A549 (cell line): ENCODE data around the gene SLC29A4. TPM values are rescaled to one million over a fixed set of nuclear protein-coding genes. Genes with fewer than 3 reads are reported as not detected.

Experiments
- ATAC-seq, 2 experiments: fragments of 200-7000 bp in 1 of 2; fragments of >200 bp in 1 of 2; cut with Nextera tagmentation in 1 of 2; cut with Tn5 transposase in 1 of 2; 3 replicates each; pipeline versions ENCODE4 v1.8.0 to v1.9.1; 2018 to 2020; ENCODE audit warnings: mild to moderate bottlenecking in 1 of 2, moderate library complexity in 1 of 2
- CTCF ChIA-PET: fragments of 300-600 bp; sonication (Branson Sonifier 250); formaldehyde crosslinking; extraction: SDS; loops from one replicate; lab custom pipeline; 2021; ENCODE audit warnings: antibody characterized with exemption, inconsistent platforms; lab: Yijun Ruan, JAX
- POLR2A ChIA-PET: fragments of 350-600 bp; formaldehyde crosslinking; extraction: SDS; loops from one replicate; lab custom pipeline; 2021; ENCODE audit warnings: antibody characterized with exemption, inconsistent platforms; lab: Yijun Ruan, JAX
- DNase-seq, 2 experiments: peaks; one replicate each; pipeline versions ENCODE4 v3.0.0 to v3.0.0-alpha.2; 2011 to 2016; ENCODE audit warnings: low read depth in 1 of 2, low spot score in 1 of 2
- FAIRE-seq: peaks from 2 replicates; lab custom pipeline; 2011; peaks lifted over from hg19 to GRCh38; lab: Jason Lieb, UNC
- H3K27ac ChIP-seq, 2 experiments: fragments of >200 bp; sonication (Bioruptor Twin); formaldehyde crosslinking; 3 replicates each; pipeline ENCODE4 v1.5.1; 2016 to 2017
- H3K4me1 ChIP-seq: fragments of >200 bp; sonication (Bioruptor Twin); formaldehyde crosslinking; 3 replicates; pipeline ENCODE4 v1.6.1; 2016
- H3K4me2 ChIP-seq: fragments of >200 bp; sonication (Bioruptor Twin); formaldehyde crosslinking; 3 replicates; pipeline ENCODE4 v1.6.1; 2016
- H3K4me3 ChIP-seq: fragments of >200 bp; sonication (Bioruptor Twin); formaldehyde crosslinking; 3 replicates; pipeline ENCODE4 v1.5.1; 2016
- H3K9me3 ChIP-seq: fragments of >200 bp; sonication (Bioruptor Twin); formaldehyde crosslinking; 3 replicates; pipeline ENCODE4 v1.6.1; 2016
- BHLHE40 ChIP-seq: IDR thresholded peaks from 2 replicates; pipeline ENCODE4 v1.6.1; 2012; ENCODE audit warnings: low read depth, low read length, inconsistent platforms
- CBX2 ChIP-seq: fragments of 200-600 bp; sonication (generic); IDR thresholded peaks from 2 replicates; pipeline ENCODE4 v1.6.1; 2016; ENCODE audit warnings: low read depth, mild to moderate bottlenecking, borderline replicate concordance
- CBX8 ChIP-seq: fragments of 200-600 bp; sonication (generic); IDR thresholded peaks from 2 replicates; pipeline ENCODE4 v1.6.1; 2016
- CEBPB ChIP-seq, 2 experiments: fragments of >200 bp in 1 of 2; sonication (Bioruptor Twin) in 1 of 2; formaldehyde crosslinking in 1 of 2; IDR thresholded peaks; 2 replicates each; pipeline ENCODE4 v1.6.1; 2012 to 2016
- EHF ChIP-seq: fragments of 250-450 bp; sonication (Bioruptor Pico); IDR thresholded peaks from 2 replicates; pipeline ENCODE4 v1.5.0; 2020; ENCODE audit warnings: mild to moderate bottlenecking
- ESRRA ChIP-seq: fragments of 150-350 bp; IDR thresholded peaks from 2 replicates; pipeline ENCODE4 v1.6.1; 2014; ENCODE audit warnings: mild to moderate bottlenecking, low read length, borderline replicate concordance
- FOSB ChIP-seq: fragments of 250-450 bp; sonication (Bioruptor Pico); IDR thresholded peaks from 2 replicates; pipeline ENCODE4 v1.5.0; 2020; ENCODE audit warnings: mild to moderate bottlenecking, moderate library complexity
- FOSL2 ChIP-seq, 2 experiments: fragments of 450-650 bp in 1 of 2; fragments of >200 bp in 1 of 2; sonication (Bioruptor Twin) in 1 of 2; formaldehyde crosslinking; IDR thresholded peaks; 2 replicates each; pipeline versions ENCODE4 v1.5.0 to v1.6.1; 2016 to 2020; ENCODE audit warnings: mild to moderate bottlenecking in 1 of 2, moderate library complexity in 1 of 2
- HOXB13 ChIP-seq: fragments of 250-450 bp; sonication (Bioruptor Pico); IDR thresholded peaks from 2 replicates; pipeline ENCODE4 v1.5.0; 2020; ENCODE audit warnings: low read depth, mild to moderate bottlenecking, moderate library complexity
- JUN ChIP-seq, 2 experiments: fragments of >200 bp; sonication (Bioruptor Twin); formaldehyde crosslinking; IDR thresholded peaks; 2 replicates in 1 of 2; 3 replicates in 1 of 2; pipeline ENCODE4 v1.6.1; 2016 to 2017
- KDM1A ChIP-seq: fragments of 200-600 bp; sonication (generic); IDR thresholded peaks from 2 replicates; pipeline ENCODE4 v1.6.1; 2016; ENCODE audit warnings: low read depth, mild to moderate bottlenecking
- KDM5A ChIP-seq: fragments of 200-600 bp; sonication (generic); IDR thresholded peaks from 2 replicates; pipeline ENCODE4 v1.6.1; 2016; ENCODE audit warnings: antibody characterized with exemption, mild to moderate bottlenecking
- MAFK ChIP-seq: fragments of 450-650 bp; IDR thresholded peaks from 2 replicates; pipeline ENCODE4 v1.6.1; 2014; ENCODE audit not compliant: partially characterized antibody
- MAZ ChIP-seq: fragments of 150-350 bp; IDR thresholded peaks from 2 replicates; pipeline ENCODE4 v1.6.1; 2014; ENCODE audit warnings: antibody characterized with exemption, low read depth, low read length, borderline replicate concordance
- MYC ChIP-seq: IDR thresholded peaks from 2 replicates; pipeline ENCODE4 v1.6.1; 2012; ENCODE audit warnings: mild to moderate bottlenecking, inconsistent platforms, low read length, improper control_type of control experiment, borderline replicate concordance
- NFE2L2 ChIP-seq: fragments of 150-350 bp; conservative IDR thresholded peaks from 2 replicates; pipeline ENCODE4 v1.6.1; 2014; ENCODE audit warnings: low read length
- NPAS2 ChIP-seq: fragments of 250-450 bp; sonication (Bioruptor Pico); IDR thresholded peaks from 2 replicates; pipeline ENCODE4 v1.8.0; 2022; ENCODE audit warnings: mild to moderate bottlenecking, moderate library complexity, borderline replicate concordance
- PHF8 ChIP-seq: fragments of 200-600 bp; sonication (generic); IDR thresholded peaks from 2 replicates; pipeline ENCODE4 v1.6.1; 2016; ENCODE audit warnings: low read depth, mild to moderate bottlenecking, antibody characterized with exemption, moderate library complexity, borderline replicate concordance
- RAD21 ChIP-seq, 2 experiments: fragments of >200 bp in 1 of 2; sonication (Bioruptor Twin) in 1 of 2; formaldehyde crosslinking in 1 of 2; IDR thresholded peaks in 1 of 2; conservative IDR thresholded peaks in 1 of 2; 2 replicates in 1 of 2; 3 replicates in 1 of 2; pipeline ENCODE4 v1.6.1; 2012 to 2018; ENCODE audit warnings: inconsistent platforms in 1 of 2
- RARB ChIP-seq: fragments of 250-450 bp; sonication (Bioruptor Pico); IDR thresholded peaks from 2 replicates; pipeline ENCODE4 v1.8.0; 2021; ENCODE audit warnings: mild to moderate bottlenecking, moderate library complexity
- RFX5 ChIP-seq: fragments of 450-650 bp; IDR thresholded peaks from 2 replicates; pipeline ENCODE4 v1.7.1; 2014; ENCODE audit warnings: antibody characterized with exemption, mild to moderate bottlenecking, moderate library complexity
- RNF2 ChIP-seq: fragments of 200-600 bp; sonication (generic); IDR thresholded peaks from 2 replicates; pipeline ENCODE4 v1.6.1; 2016; ENCODE audit warnings: low read depth, mild to moderate bottlenecking, antibody characterized with exemption, moderate library complexity, borderline replicate concordance
- SMC3 ChIP-seq: fragments of >200 bp; sonication (Bioruptor Twin); formaldehyde crosslinking; IDR thresholded peaks from 3 replicates; pipeline ENCODE4 v1.6.1; 2018; ENCODE audit warnings: inconsistent platforms
- TP53 ChIP-seq: fragments of 250-450 bp; sonication (Bioruptor Pico); IDR thresholded peaks from 2 replicates; pipeline ENCODE4 v1.5.0; 2021; ENCODE audit warnings: mild to moderate bottlenecking, moderate library complexity
- ZFP36 ChIP-seq: fragments of 450-650 bp; IDR thresholded peaks from 2 replicates; pipeline ENCODE4 v1.6.1; 2014; ENCODE audit warnings: borderline replicate concordance; ENCODE audit not compliant: partially characterized antibody
- ZNF302 ChIP-seq: fragments of 250-450 bp; sonication (Bioruptor Pico); IDR thresholded peaks from 2 replicates; pipeline ENCODE4 v1.9.0; 2021; ENCODE audit warnings: inconsistent platforms, mild to moderate bottlenecking, moderate library complexity
- WGBS: methylation state at CpG from one replicate; pipeline ENCODE4 v1.1.6; 2017; ENCODE audit errors: missing lambda C conversion rate; 5-methylcytosine and 5-hydroxymethylcytosine counted together
- polyA plus RNA-seq, 4 experiments: library from polyadenylated mRNA; depleted of rRNA in 3 of 4; stranded (reverse); fragments of >200 nt; fragmentation: RNase III in 1 of 4; extraction: RNeasy Plus Mini Kit Qiagen cat#74134 plus additional on column Dnase treatment in 1 of 4; gene quantifications; 2 replicates in 3 of 4; 3 replicates in 1 of 4; pipeline ENCODE4 v1.2.3, GENCODE V29; 2011 to 2017
- TF ChIP-seq, protein P1 (sequence below): fragments of 250-450 bp; sonication (Bioruptor Pico); IDR thresholded peaks from 2 replicates; pipeline ENCODE4 v1.5.0; 2021; ENCODE audit warnings: mild to moderate bottlenecking, moderate library complexity, borderline replicate concordance
- TF ChIP-seq, protein P2 (sequence below): IDR thresholded peaks from 2 replicates; pipeline ENCODE4 v1.6.1; 2012; ENCODE audit warnings: low read depth, borderline replicate concordance
- TF ChIP-seq, protein P3 (sequence below): fragments of >200 bp; sonication (Bioruptor Twin); formaldehyde crosslinking; IDR thresholded peaks from 2 replicates; pipeline ENCODE4 v1.6.1; 2016
- TF ChIP-seq, protein P4 (sequence below): fragments of >200 bp; sonication (Bioruptor Twin); formaldehyde crosslinking; IDR thresholded peaks from 3 replicates; pipeline ENCODE4 v1.6.1; 2016

SLC29A4 gene
- polyA plus RNA-seq, 2 of the 4 experiments (the other 2 are of a cell fraction) = 11.5 to 12.6 TPM

DNA sequence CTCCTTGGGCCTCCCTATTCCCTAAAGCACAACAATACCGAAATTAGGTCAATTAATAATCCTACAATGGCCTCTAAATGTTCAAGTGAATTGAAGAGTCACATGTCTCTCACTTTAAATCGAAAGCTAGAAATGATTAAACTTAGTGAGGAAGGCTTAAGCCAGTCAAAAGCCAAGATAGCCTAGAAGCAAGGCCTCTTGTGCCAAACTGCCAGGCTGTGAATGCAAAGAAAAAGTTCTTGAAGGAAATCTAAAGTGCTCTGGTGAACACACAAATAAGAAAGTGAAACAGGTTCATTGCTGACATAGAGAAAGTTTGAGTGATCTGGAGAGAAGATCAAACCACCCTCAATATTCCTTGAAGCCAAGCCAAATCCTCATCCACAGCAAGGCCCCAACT is 57.2 kb downstream of the SLC29A4 start (continued):
- TF ChIP-seq, protein P1, sequence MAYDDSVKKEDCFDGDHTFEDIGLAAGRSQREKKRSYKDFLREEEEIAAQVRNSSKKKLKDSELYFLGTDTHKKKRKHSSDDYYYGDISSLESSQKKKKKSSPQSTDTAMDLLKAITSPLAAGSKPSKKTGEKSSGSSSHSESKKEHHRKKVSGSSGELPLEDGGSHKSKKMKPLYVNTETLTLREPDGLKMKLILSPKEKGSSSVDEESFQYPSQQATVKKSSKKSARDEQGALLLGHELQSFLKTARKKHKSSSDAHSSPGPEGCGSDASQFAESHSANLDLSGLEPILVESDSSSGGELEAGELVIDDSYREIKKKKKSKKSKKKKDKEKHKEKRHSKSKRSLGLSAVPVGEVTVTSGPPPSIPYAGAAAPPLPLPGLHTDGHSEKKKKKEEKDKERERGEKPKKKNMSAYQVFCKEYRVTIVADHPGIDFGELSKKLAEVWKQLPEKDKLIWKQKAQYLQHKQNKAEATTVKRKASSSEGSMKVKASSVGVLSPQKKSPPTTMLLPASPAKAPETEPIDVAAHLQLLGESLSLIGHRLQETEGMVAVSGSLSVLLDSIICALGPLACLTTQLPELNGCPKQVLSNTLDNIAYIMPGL (CRISPR knock-in tag) = no peak
- no peak for TF ChIP-seq KDM1A
- no peak for TF ChIP-seq MAFK
- TF ChIP-seq, protein P2, sequence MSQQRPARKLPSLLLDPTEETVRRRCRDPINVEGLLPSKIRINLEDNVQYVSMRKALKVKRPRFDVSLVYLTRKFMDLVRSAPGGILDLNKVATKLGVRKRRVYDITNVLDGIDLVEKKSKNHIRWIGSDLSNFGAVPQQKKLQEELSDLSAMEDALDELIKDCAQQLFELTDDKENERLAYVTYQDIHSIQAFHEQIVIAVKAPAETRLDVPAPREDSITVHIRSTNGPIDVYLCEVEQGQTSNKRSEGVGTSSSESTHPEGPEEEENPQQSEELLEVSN = no peak
- no peak for TF ChIP-seq RFX5
- TF ChIP-seq NPAS2 (CRISPR knock-in tag) = no peak
- no peak for TF ChIP-seq CBX2
- TF ChIP-seq CEBPB (IDR thresholded peaks at IDR 0.05) = no peak
- no peak for TF ChIP-seq ESRRA
- TF ChIP-seq ZFP36 = no peak

DNA sequence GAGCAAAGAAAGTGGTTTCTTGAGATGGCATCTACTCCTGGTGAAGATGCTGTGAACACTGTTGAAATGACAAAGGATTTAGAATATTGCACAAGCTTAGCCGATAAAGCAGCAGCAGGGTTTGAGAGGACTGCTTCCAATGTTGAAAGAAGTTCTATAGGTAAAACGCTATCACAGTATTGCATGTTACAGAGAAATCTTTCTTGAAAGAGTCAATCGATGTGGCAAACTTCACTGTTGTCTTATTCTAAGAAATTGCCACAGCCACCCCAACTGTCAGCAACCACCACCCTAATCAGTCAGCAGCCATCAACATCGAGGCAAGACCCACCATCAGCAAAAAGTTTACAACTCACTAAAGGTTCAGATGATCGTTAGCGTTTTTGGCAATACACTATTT is 59.9 kb downstream of the SLC29A4 start:
- ChIA-PET POLR2A (no interaction called here), CTCF (interaction anchor here (0.6 to 4.3 kb wide), 3 partner anchors 23 to 304 kb away, joined by 3 to 13 read pairs (median 3); no protein-coding TSS in a partner anchor)
- H3K9me3 ChIP-seq = no peaks in the 10 kb centered on the region
- ATAC-seq (no peak), DNase-seq (no peak), FAIRE-seq (no peak)
- no peak overlapping the region for H3K27ac ChIP-seq
- no peak overlapping the region for H3K4me3 ChIP-seq
- H3K4me1 ChIP-seq = no peaks in the 10 kb centered on the region
- 93% methylated on average over 6 of the region's 6 CpGs for WGBS
- TF ChIP-seq JUN (IDR thresholded peaks at IDR 0.05) (no peak), NFE2L2 (no peak), RARB (no peak), EHF (no peak), ESRRA (no peak), MAZ (no peak), RNF2 (no peak), CBX2 (no peak), HOXB13 (CRISPR knock-in tag) (no peak)
- no peak overlapping the region for H3K4me2 ChIP-seq

DNA sequence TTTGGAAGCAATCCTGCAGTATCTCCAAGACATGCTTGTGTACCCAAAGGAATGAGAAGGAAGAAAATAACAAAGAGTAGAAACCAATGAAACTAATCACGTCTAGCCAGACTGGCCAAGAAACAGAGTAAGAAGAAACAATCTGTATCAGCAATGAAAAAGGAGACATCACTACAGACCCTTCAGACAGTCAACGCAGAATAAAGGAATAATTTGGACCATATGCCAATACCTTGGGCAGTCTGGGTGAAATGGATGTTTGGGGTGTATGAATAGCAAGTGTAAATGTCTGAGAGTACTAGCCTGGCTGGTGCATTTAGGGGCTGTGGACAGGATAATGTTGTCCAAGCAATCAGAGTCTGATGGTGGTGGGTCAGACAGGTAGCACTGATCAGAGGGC is 61.1 kb downstream of the SLC29A4 start:
- no peak for ATAC-seq
- Histone ChIP-seq H3K9me3 (no peaks in the 10 kb centered on the region), H3K4me1 (no peaks in the 10 kb centered on the region), H3K27ac (no peak overlapping the region), H3K4me2 (no peak overlapping the region), H3K4me3 (no peak overlapping the region)
- ChIA-PET POLR2A (no interaction called here), CTCF (interaction anchor here (0.9 to 4.3 kb wide), 3 partner anchors 10 to 49 kb away, joined by 3 to 13 read pairs (median 3); no protein-coding TSS in a partner anchor)
- no peak for FAIRE-seq
- 93% methylated on average over 2 of the region's 2 CpGs for WGBS
- no peak for TF ChIP-seq MYC
- no peak for TF ChIP-seq FOSB (CRISPR knock-in tag)
- no peak for TF ChIP-seq RAD21 (conservative IDR thresholded peaks at IDR 0.05 in 1 of 2, IDR thresholded peaks at IDR 0.05 in 1 of 2)
- TF ChIP-seq, protein P3, sequence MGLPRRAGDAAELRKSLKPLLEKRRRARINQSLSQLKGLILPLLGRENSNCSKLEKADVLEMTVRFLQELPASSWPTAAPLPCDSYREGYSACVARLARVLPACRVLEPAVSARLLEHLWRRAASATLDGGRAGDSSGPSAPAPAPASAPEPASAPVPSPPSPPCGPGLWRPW = no peak
- no peak for TF ChIP-seq SMC3
- TF ChIP-seq TP53 (CRISPR knock-in tag) = no peak
- no peak for TF ChIP-seq FOSL2 (IDR thresholded peaks at IDR 0.05)
- no peak for TF ChIP-seq FOSL2 (CRISPR knock-in tag; IDR thresholded peaks at IDR 0.05)
- TF ChIP-seq CBX8 = no peak
- no peak for TF ChIP-seq PHF8
- TF ChIP-seq, protein P4, sequence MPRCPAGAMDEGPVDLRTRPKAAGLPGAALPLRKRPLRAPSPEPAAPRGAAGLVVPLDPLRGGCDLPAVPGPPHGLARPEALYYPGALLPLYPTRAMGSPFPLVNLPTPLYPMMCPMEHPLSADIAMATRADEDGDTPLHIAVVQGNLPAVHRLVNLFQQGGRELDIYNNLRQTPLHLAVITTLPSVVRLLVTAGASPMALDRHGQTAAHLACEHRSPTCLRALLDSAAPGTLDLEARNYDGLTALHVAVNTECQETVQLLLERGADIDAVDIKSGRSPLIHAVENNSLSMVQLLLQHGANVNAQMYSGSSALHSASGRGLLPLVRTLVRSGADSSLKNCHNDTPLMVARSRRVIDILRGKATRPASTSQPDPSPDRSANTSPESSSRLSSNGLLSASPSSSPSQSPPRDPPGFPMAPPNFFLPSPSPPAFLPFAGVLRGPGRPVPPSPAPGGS = no peak
- TF ChIP-seq ESRRA = no peak
- TF ChIP-seq, protein P1 (CRISPR knock-in tag) = no peak
- no peak for TF ChIP-seq BHLHE40
- TF ChIP-seq RFX5 = no peak
- TF ChIP-seq EHF = no peak
- no peak for TF ChIP-seq KDM5A
- no peak for TF ChIP-seq ZNF302
- no peak for TF ChIP-seq JUN (IDR thresholded peaks at IDR 0.05)
- DNase-seq = no peak
